Upper lobe of left lung (tissue), 4 donors: ENCODE data around the gene PIRT.

Source experiments
- CTCF ChIP-seq, 6 experiments: fragments of 450-650 bp in 4 of 6; fragments of 200-600 bp in 2 of 6; sonication (generic) in 2 of 6; IDR thresholded peaks; one replicate each; pipeline ENCODE4 v1.5.1; 2016 to 2019; ENCODE audit warnings: antibody characterized with exemption in 6 of 6
- EP300 ChIP-seq, 4 donors: sonication (generic); formaldehyde crosslinking; IDR thresholded peaks; one replicate each; pipeline ENCODE4 v1.5.1; 2017; ENCODE audit warnings: antibody characterized with exemption in 4 of 4, control low read depth in 2 of 4
- POLR2AphosphoS5 ChIP-seq, 2 donors: sonication (generic); formaldehyde crosslinking; IDR thresholded peaks; one replicate each; pipeline ENCODE4 v1.5.1; 2017; ENCODE audit warnings: antibody characterized with exemption in 2 of 2

DNA sequence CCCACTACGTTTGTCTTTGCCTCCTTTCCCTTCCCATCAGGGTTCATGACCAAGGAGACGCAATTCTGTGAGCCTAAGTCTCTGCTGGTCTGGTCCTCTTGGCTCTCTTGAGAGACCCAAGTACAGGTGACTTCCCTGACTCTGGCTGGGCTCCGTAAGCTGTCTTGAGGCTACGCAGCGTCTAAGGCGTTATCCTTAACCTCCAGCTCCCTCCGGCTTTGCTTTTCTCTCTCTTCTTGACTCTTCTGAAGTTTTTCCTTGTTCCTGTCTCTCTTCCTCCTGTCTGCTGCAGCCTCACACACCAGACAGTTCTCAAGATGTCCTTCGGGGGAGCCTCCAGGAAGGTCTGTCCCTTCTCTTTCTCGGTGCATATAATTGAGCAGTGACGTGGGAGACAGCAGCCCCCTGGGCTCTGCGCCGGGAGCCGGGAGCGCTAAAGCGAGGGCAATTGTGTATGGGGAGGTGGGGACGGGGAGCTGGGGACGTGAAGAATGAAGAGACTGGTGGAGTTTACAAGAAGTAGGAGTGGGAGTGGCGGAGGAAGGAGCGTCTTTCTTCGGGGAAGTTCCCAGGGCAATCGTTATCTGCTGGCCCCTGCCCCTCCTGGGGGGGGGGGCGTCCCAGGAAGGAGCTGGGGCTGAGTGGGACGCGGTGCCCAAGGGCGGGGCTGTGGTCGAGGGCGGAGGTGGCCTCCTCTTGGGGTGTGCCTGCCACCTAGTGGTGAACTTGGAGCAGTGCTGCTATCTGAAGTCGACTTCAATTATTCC lies 6.9 kb upstream of the PIRT start:
- TF ChIP-seq EP300 (IDR thresholded peaks at IDR 0.05) (no peak), CTCF (IDR thresholded peaks at IDR 0.05) (peak; percentile 86 to 95 (median 93)), POLR2AphosphoS5 (IDR thresholded peaks at IDR 0.05) (no peak)
